Renal pelvis (tissue), 4 donors: Measurements from ENCODE around the gene KRT32. TPM values are rescaled to one million over a fixed set of nuclear protein-coding genes. Genes with fewer than 3 reads are reported as not detected.
"Not testable (repeated sequence)": the region's sequence is repeated elsewhere in the genome, so short reads cannot be mapped to it uniquely, and the experiment has no call there.

Experiments
- DNase-seq: peaks from one replicate; pipeline ENCODE4 v3.0.0-alpha.2; 2013
- polyA plus RNA-seq, 3 donors: library from polyadenylated mRNA; unstranded; fragments of 120-200 nt; gene quantifications; one replicate each; pipeline ENCODE4 v1.2.1, GENCODE V29; 2013; ENCODE audit not compliant: insufficient read length in 3 of 3

Gene KRT32
- polyA plus RNA-seq, 3 donors = not detected

GRCh38 chr17:41429667-41430066, 37.5 kb downstream of the KRT32 start:
- no peak for DNase-seq

DNA sequence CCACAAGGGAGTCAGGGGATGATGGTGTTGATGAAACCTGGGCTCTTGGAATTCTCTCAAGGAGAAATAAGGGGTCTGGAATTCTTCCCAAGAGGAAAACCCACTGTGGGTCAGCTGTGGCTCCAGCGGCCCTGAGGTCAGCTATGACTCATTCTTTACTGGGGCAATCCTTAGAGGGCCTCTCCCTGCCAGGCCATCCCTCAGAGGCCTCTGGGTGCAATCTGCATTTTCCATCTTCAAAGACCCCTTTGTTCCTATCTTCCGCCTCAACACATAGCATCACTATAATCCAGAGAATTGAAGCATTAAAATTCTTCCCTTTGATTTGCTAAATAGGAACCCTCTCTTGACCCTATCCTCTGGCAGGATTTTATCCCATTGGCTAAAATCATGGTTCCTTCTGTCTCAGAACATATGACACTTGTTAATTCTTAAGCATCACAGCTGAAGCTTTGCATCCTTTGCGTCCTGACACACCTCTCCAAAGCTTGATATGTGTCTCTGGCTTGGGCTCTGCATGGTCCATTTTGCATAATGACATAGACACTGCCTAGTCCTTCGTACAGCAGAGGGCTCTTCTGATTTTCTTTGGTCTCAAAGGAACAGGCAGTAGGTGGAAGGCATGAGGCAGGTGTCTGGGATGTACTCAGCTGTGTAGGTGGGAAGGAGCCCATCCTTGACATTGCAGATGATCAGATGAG, 38.4 kb downstream of the KRT32 start:
- DNase-seq = no peak

GRCh38 chr17:41424111-41424635, 43.0 kb downstream of the KRT32 start, which contains the start of gene KRT37:
Gene KRT37, minus strand, starts transcription at chr17:41424585. Its CDS starts 62 bp downstream, at chr17:41424523.
- no peak for DNase-seq

- not testable (repeated sequence) for DNase-seq
These were observed 44.6 kb downstream of the KRT32 start for GRCh38 chr17:41422586-41422985.

- no peak for DNase-seq
These were observed 45.6 kb downstream of the KRT32 start for GRCh38 chr17:41421617-41422016.

DNA sequence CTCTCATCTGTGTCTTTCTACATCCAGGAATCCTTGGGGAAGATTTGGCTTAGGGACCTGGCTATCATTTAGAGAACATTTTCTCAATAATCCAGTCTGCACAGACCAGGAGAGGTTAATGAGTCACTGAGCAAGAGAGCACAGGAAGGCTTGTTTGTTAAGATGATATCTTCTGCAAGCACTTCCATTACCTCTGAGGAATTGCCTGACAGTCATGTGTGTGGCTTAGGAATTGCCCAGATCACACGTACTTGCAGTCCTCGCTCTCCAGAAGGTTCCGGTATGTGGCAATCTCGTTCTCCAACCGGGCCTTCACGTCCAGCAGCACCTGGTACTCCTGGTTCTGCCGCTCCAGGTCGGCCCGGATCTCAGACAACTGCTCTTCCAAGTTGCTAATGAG, 46.1 kb downstream of the KRT32 start:
- DNase-seq = no peak

GRCh38 chr17:41420134-41420533, 47.1 kb downstream of the KRT32 start:
- DNase-seq = no peak

GRCh38 chr17:41419716-41420115, 47.5 kb downstream of the KRT32 start:
- no peak for DNase-seq

DNA sequence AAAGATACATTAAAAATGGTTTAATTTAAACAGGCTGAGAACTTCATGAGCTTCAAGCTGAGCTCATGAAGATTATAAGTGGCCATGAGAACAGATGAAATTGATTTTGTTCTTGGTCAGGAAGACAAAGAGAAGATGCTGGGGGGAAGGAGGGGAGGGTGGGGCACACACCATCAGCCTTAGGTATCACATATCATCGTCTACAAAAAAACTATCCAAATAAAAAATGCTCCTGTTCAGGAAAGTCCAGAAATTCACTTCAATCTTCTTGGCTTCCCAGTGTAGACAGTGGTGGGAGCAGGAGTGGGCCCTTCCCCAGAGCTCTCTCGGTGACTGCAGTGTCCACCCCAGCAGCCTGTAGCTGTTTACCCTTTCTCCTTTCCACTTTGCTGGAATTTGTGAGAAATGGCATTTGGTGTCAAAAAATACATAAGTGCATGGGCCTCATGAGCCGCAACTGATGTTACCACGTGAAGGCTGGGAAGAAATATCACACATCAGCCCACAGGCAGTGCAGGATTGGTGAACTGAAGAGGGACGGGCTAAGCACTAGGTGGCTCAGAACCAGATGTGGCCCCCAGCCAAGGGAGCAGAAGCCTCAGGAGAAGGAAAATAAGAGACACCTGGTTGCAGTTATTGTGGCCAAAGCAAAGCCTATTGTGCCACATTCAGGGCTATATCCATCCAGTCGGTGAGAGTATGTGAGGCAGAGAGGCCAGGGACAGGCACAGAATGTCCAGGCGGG, 48.9 kb downstream of the KRT32 start:
- no peak for DNase-seq

DNA sequence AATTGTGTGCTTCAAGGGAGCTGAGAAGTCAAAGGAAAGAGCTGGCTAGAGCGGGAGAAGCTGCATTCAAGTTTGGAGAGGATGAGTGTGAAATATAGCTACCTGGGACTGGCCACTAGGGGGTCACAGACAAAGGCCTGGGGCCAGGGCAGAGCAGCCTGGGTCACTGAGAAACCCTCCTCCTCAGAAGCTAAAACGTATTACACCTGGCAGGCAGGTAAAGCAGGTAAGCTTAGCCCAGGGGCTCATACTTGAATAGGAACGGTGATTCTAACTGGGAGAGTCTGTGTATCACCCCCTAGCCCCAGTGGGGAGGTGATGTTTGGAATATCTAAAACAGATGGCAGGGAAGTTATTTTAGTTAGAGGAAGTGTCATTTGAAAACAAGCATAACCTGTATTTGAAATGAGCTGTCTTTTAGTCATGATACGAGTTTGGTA, 49.6 kb downstream of the KRT32 start:
- DNase-seq = no peak

DNA sequence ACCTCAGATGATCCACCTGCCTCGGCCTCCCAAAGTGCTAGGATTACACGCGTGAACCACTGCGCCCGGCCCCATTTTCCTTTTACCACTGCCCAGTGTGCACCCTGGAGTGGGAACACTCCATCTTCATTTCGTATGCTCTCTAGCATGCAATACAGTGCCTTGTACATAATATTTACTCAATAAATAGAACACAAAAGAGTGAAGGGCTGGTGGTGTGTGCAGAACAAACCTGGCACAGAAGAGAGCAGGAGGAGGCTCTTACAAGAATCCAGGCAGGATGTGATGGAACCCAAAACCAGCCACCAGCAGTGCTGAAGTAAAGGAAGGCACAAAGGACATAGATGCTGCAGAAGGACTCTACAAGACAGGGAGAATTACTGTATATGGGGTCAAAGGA, 50.1 kb downstream of the KRT32 start:
- no peak for DNase-seq

- DNase-seq = peak; percentile 28
These were observed 50.7 kb downstream of the KRT32 start for GRCh38 chr17:41416479-41416878.

DNA sequence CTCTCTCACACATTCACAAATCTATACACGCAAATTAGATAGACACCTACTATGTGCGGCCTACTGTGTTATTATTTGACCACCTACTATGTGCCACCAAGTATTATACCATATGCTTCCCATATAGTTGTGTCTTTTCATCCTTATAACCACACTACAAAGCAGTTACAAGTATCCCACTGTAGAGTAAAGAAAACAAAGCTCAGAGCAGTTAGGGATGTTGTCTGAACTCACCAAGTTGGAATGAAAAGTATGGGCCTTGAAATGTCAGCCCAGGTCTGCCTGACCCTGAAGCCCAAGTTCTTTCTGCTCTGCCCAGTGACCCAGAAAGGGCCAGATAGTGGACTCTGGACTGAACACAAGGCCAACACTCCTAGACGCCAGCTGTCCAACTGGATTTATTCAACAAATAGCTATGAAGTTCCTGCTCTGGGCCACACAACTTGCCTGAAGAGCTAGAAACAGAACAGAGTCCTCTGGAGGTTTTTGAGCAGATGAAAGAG, 51.3 kb downstream of the KRT32 start:
- DNase-seq = peak; percentile 30

- no peak for DNase-seq
These were observed 51.8 kb downstream of the KRT32 start for GRCh38 chr17:41415411-41415810.

GRCh38 chr17:41413982-41414381, 53.2 kb downstream of the KRT32 start:
- no peak for DNase-seq

GRCh38 chr17:41413353-41413957, 53.7 kb downstream of the KRT32 start:
- DNase-seq = no peak

DNA sequence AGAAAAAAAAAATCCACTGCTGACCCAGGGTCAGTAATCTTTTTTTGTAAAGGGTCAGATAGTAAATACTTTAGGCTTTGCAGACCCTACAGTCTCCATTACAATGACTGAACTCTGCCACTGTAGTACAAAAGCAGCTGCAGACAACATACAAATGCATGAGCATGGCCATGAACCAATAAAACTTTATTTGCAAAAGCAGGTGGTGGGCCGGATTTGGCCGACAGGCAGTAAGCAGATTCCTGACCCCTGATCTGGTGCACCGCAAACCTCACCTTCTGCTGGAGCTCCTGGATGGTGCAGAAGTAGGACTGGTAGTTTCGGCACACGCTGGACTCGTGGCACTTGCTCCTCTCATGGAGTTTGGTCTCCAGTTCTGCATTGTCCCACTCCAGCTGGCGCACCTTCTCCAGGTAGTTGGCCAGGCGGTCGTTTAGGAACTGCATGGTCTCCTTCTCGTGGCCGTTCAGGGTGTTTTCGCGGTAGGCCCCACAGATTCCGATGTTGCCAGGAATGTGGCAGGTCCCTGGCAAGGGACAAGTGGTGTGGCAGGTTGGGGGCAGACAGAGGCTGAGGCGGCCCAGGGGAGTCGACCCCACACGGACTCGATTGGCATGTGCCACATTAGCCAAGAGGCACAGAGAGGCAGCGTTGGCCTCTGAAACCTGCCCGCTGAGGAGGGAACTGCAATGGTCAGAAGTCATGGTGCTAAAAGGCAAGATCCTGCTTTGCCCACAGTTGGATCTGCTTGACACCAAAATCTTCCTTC, 55.9 kb downstream of the KRT32 start:
- DNase-seq = no peak
